Measurements from ENCODE around the gene ZNF740. TPM values are rescaled to one million over a fixed set of nuclear protein-coding genes. Genes with fewer than 3 reads are reported as not detected.

ZNF740 gene
- total and polyA plus RNA-seq, 10 of the 15 experiments (the other 5 are each of a cell fraction or from before 2014, with no cell fraction given) = 1.4 to 33.6 (median 11.3) TPM

- TF ChIP-seq IKZF1 (conservative IDR thresholded peaks at IDR 0.05) (peak; percentile 68), PRDM15 (CRISPR knock-in tag; IDR thresholded peaks at IDR 0.05) (no peak), PML (IDR thresholded peaks at IDR 0.05; ENCODE audit: low read length) (peak; percentile 97), ZNF207 (IDR thresholded peaks at IDR 0.05; ENCODE audit: borderline replicate concordance) (no peak), ZZZ3 (IDR thresholded peaks at IDR 0.05; ENCODE audit: control insufficient read depth, insufficient read length, low read depth) (no peak), HDGF (IDR thresholded peaks at IDR 0.05) (peak; percentile 68), BCLAF1 (IDR thresholded peaks at IDR 0.05) (no peak), ZNF687 (IDR thresholded peaks at IDR 0.05) (no peak), USF2 (IDR thresholded peaks at IDR 0.05; ENCODE audit: borderline replicate concordance, low read depth, low read length) (no peak), BCL3 (IDR thresholded peaks at IDR 0.05; ENCODE audit: borderline replicate concordance, insufficient read depth, low read depth, low read length, poor library complexity, severe bottlenecking) (no peak), E2F4 (IDR thresholded peaks at IDR 0.05; ENCODE audit: low read depth, low read length) (no peak), DPF2 (IDR thresholded peaks at IDR 0.05) (no peak), ATF7 (IDR thresholded peaks at IDR 0.05; ENCODE audit: low read depth) (peak; percentile 47), RBBP5 (conservative IDR thresholded peaks at IDR 0.05) (no peak), HDAC6 (IDR thresholded peaks at IDR 0.05; ENCODE audit: unreplicated experiment) (no peak), PAX5 (IDR thresholded peaks at IDR 0.05; ENCODE audit: borderline replicate concordance, low read depth, low read length) (peak; percentile 58; the same call in 1 of the 2 replicates), RUNX3 (IDR thresholded peaks at IDR 0.05; ENCODE audit: low read length) (peak; percentile 79)
Measured at GRCh38 chr12:53207042-53207441, 26.5 kb downstream of the ZNF740 start, which contains the start of gene ITGB7 (continued).

Measured in GM12878 (cell line).